Uterus (tissue), 4 donors: ENCODE results near the gene TBC1D22B. TPM values are rescaled to one million over a fixed set of nuclear protein-coding genes. Genes with fewer than 3 reads are reported as not detected.
"Not testable (repeated sequence)": the region's sequence is repeated elsewhere in the genome, so short reads cannot be mapped to it uniquely, and the experiment has no call there.

Source experiments
- DNase-seq, 2 donors: peaks; one replicate each; pipeline ENCODE4 v3.0.0-alpha.2; 2019 to 2020
- H3K27ac ChIP-seq, 2 donors: fragments of 200-600 bp; sonication (generic); 1 replicate in 1 of 2; 2 replicates in 1 of 2; pipeline ENCODE4 v1.5.1; 2016 to 2018
- H3K27me3 ChIP-seq, 2 donors: fragments of 200-600 bp; sonication (generic); one replicate each; pipeline ENCODE4 v1.5.1; 2018 to 2019; ENCODE audit warnings: control low read depth in 1 of 2
- H3K36me3 ChIP-seq, 2 donors: fragments of 200-600 bp; sonication (generic); one replicate each; pipeline ENCODE4 v1.5.1; 2019; ENCODE audit warnings: control low read depth in 1 of 2
- H3K4me1 ChIP-seq, 2 donors: fragments of 200-600 bp; sonication (generic); one replicate each; pipeline ENCODE4 v1.5.1; 2018 to 2019; ENCODE audit warnings: control low read depth in 1 of 2
- H3K4me3 ChIP-seq, 2 donors: fragments of 200-600 bp; sonication (generic); 1 replicate in 1 of 2; 2 replicates in 1 of 2; pipeline ENCODE4 v1.5.1; 2018 to 2019; ENCODE audit warnings: mild to moderate bottlenecking in 1 of 2
- H3K9me3 ChIP-seq, 2 donors: fragments of 200-600 bp; sonication (generic); one replicate each; pipeline ENCODE4 v1.5.1; 2019; ENCODE audit warnings: control low read depth in 1 of 2
- CTCF ChIP-seq, 4 experiments: fragments of 200-600 bp in 2 of 4; fragments of 450-650 bp in 2 of 4; sonication (generic) in 2 of 4; IDR thresholded peaks; one replicate each; pipeline ENCODE4 v1.5.1; 2016 to 2019; ENCODE audit warnings: antibody characterized with exemption in 4 of 4, mild to moderate bottlenecking in 2 of 4, moderate library complexity in 1 of 4
- POLR2A ChIP-seq, 2 donors: fragments of 450-650 bp; IDR thresholded peaks; one replicate each; pipeline ENCODE4 v1.6.1; 2016; ENCODE audit warnings: antibody characterized with exemption in 2 of 2, mild to moderate bottlenecking in 1 of 2, moderate library complexity in 1 of 2
- intact Hi-C: fragments of 100-400 bp; cut with DNase I; formaldehyde crosslinking; loops from one replicate; pipeline ENCODE4 v1.15.1; 2023; ENCODE audit warnings: low total_unique reads
- total RNA-seq, 4 donors: library from RNA; depleted of rRNA in 3 of 4; stranded (reverse); fragments of >200 nt in 3 of 4; gene quantifications; one replicate each; pipeline versions ENCODE4 v1.1.0 to v1.2.4, GENCODE V29; 2014 to 2023
- donor health status: DM: yes; HTN: yes; CAD: no.

Gene TBC1D22B
- total RNA-seq, 4 donors from 2014 or later, result 4.1 to 15.4 (median 7.5) TPM

- no peaks in the 10 kb centered on the region for H3K9me3 ChIP-seq
- no peak for DNase-seq
- H3K4me1 ChIP-seq, result no peaks in the 10 kb centered on the region
- no peaks in the 10 kb centered on the region for H3K27me3 ChIP-seq
- intact Hi-C loops, result loop anchor here (5.0 kb wide), 1 partner anchor 368 kb away; no protein-coding TSS in a partner anchor
- no peak overlapping the region for H3K4me3 ChIP-seq
- no peaks in the 10 kb centered on the region for H3K36me3 ChIP-seq
- TF ChIP-seq CTCF (IDR thresholded peaks at IDR 0.05) (no peak), POLR2A (IDR thresholded peaks at IDR 0.05) (no peak)
- no peak overlapping the region for H3K27ac ChIP-seq
Measured at GRCh38 chr6:37324131-37325033, 66.8 kb downstream of the TBC1D22B start.

GRCh38 chr6:37330345-37330744 lies 72.8 kb downstream of the TBC1D22B start:
- intact Hi-C loops, H3K36me3 ChIP-seq, H3K27me3 ChIP-seq, DNase-seq, H3K27ac ChIP-seq, H3K9me3 ChIP-seq, H3K4me1 ChIP-seq, H3K4me3 ChIP-seq: not testable (repeated sequence)

DNA sequence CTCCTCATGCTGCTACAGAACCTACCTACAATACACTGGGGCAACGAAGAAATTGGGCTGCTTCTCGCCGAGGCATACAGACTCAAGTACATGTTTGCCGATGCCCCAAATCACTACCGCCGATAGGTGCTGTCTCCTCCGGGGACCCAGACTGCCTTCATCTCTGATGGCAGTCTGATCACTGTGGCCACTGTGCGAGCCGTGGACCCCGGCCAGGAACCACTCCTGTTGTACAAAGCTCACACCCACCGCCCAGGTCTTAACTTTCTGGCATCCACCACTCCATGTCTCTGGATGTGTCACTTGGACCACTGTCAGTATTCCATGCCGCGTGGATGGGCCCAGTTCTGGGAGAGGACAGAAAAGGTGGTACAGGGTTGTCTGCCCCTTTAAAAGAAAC lies 73.5 kb downstream of the TBC1D22B start:
- Histone ChIP-seq H3K4me3 (no peak overlapping the region), H3K27ac (no peak overlapping the region), H3K27me3 (no peaks in the 10 kb centered on the region), H3K4me1 (no peaks in the 10 kb centered on the region), H3K36me3 (no peaks in the 10 kb centered on the region), H3K9me3 (no peaks in the 10 kb centered on the region)
- intact Hi-C loops, result no loop called here
- DNase-seq, result no peak
- TF ChIP-seq CTCF (IDR thresholded peaks at IDR 0.05), result no peak
- TF ChIP-seq POLR2A (IDR thresholded peaks at IDR 0.05), result no peak

GRCh38 chr6:37332894-37333293 lies 75.3 kb downstream of the TBC1D22B start:
- Histone ChIP-seq H3K4me3 (no peak overlapping the region), H3K27me3 (no peaks in the 10 kb centered on the region), H3K4me1 (no peaks in the 10 kb centered on the region), H3K36me3 (no peaks in the 10 kb centered on the region), H3K9me3 (no peaks in the 10 kb centered on the region), H3K27ac (no peak overlapping the region)
- no peak for DNase-seq
- TF ChIP-seq CTCF (IDR thresholded peaks at IDR 0.05) (no peak), POLR2A (IDR thresholded peaks at IDR 0.05) (no peak)
- intact Hi-C loops, result no loop called here

- intact Hi-C loops, result no loop called here
- Histone ChIP-seq H3K27me3 (no peaks in the 10 kb centered on the region), H3K4me1 (no peaks in the 10 kb centered on the region), H3K9me3 (no peaks in the 10 kb centered on the region), H3K36me3 (no peaks in the 10 kb centered on the region), H3K4me3 (no peak overlapping the region), H3K27ac (no peak overlapping the region)
- TF ChIP-seq POLR2A (IDR thresholded peaks at IDR 0.05) (no peak), CTCF (IDR thresholded peaks at IDR 0.05) (no peak)
- DNase-seq, result no peak
Measured at GRCh38 chr6:37334047-37334446, 76.5 kb downstream of the TBC1D22B start.

DNA sequence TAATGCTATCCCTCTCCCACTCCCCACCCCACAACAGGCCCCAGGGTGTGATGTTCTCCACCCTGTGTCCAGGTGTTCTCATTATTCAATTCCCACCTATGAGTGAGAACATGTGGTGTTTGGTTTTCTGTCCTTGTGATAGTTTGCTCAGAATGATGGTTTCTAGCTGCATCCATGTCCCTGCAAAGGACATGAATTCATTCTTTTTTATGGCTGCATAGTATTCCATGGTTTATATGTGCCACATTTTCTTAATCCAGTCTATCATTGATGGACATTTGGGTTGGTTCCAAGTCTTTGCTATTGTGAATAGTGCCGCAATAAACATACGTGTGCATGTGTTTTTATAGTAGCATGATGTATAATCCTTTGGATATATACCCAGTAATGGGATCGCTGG lies 80.7 kb downstream of the TBC1D22B start:
- H3K4me3 ChIP-seq, H3K27me3 ChIP-seq, H3K27ac ChIP-seq, H3K9me3 ChIP-seq, H3K36me3 ChIP-seq, intact Hi-C loops, H3K4me1 ChIP-seq, DNase-seq: not testable (repeated sequence)
